Measurements from ENCODE around the gene OR52B6.

- TF ChIP-seq CTCF (IDR thresholded peaks at IDR 0.05; ENCODE audit: low read length) (peak; percentile 92), EZH2 (IDR thresholded peaks at IDR 0.05; ENCODE audit: borderline replicate concordance, low read length) (no peak)
Observed at GRCh38 chr11:5600374-5600851, 19.7 kb downstream of the OR52B6 start.

Data from OCI-LY1 (cell line).